Measurements from ENCODE around the gene GTPBP6.
"Not testable (repeated sequence)": the region's sequence is repeated elsewhere in the genome, so short reads cannot be mapped to it uniquely, and the experiment has no call there.

The GTPBP6 gene

GRCh38 chrX:262381-262909, 56.2 kb downstream of the GTPBP6 start:
- no peak for TF ChIP-seq JUND (IDR thresholded peaks at IDR 0.05; ENCODE audit: low read depth)
- in situ Hi-C loops (cut with HindIII; ENCODE audit: low pct_unique_long_range_greater_than_20kb, low sequenced_read_pairs) = no loop called here
- DNase-seq (ENCODE audit: low read depth in 1 of 2, low spot score in 1 of 2) = no peak

GRCh38 chrX:261919-262352, 56.7 kb downstream of the GTPBP6 start:
- DNase-seq (ENCODE audit: low read depth in 1 of 2, low spot score in 1 of 2) = no peak
- in situ Hi-C loops (cut with HindIII; ENCODE audit: low pct_unique_long_range_greater_than_20kb, low sequenced_read_pairs) = no loop called here
- no peak for TF ChIP-seq JUND (IDR thresholded peaks at IDR 0.05; ENCODE audit: low read depth)

- TF ChIP-seq JUND (IDR thresholded peaks at IDR 0.05; ENCODE audit: low read depth) = no peak
- in situ Hi-C loops (cut with HindIII; ENCODE audit: low pct_unique_long_range_greater_than_20kb, low sequenced_read_pairs) = no loop called here
- no peak for DNase-seq (ENCODE audit: low read depth in 1 of 2, low spot score in 1 of 2)
These were observed 57.3 kb downstream of the GTPBP6 start for GRCh38 chrX:261167-261918.

GRCh38 chrX:259692-260355, 58.8 kb downstream of the GTPBP6 start:
- no peak for TF ChIP-seq JUND (IDR thresholded peaks at IDR 0.05; ENCODE audit: low read depth)
- DNase-seq (ENCODE audit: low read depth in 1 of 2, low spot score in 1 of 2) = peak in 1 of 2 experiments; percentile 44
- in situ Hi-C loops (cut with HindIII; ENCODE audit: low pct_unique_long_range_greater_than_20kb, low sequenced_read_pairs) = no loop called here

- no peak for TF ChIP-seq JUND (IDR thresholded peaks at IDR 0.05; ENCODE audit: low read depth)
- in situ Hi-C loops (cut with HindIII; ENCODE audit: low pct_unique_long_range_greater_than_20kb, low sequenced_read_pairs) = no loop called here
- no peak for DNase-seq (ENCODE audit: low read depth in 1 of 2, low spot score in 1 of 2)
These were observed 60.1 kb downstream of the GTPBP6 start for GRCh38 chrX:258291-259040.

- DNase-seq (ENCODE audit: low read depth in 1 of 2, low spot score in 1 of 2) = no peak
- TF ChIP-seq JUND (IDR thresholded peaks at IDR 0.05; ENCODE audit: low read depth) = no peak
- in situ Hi-C loops (cut with HindIII; ENCODE audit: low pct_unique_long_range_greater_than_20kb, low sequenced_read_pairs) = no loop called here
These were observed 60.8 kb downstream of the GTPBP6 start for GRCh38 chrX:257681-258289.

GRCh38 chrX:257054-257453, 61.5 kb downstream of the GTPBP6 start:
- in situ Hi-C loops (cut with HindIII; ENCODE audit: low pct_unique_long_range_greater_than_20kb, low sequenced_read_pairs); DNase-seq (ENCODE audit: low read depth in 1 of 2, low spot score in 1 of 2): not testable (repeated sequence)

- no peak for TF ChIP-seq JUND (IDR thresholded peaks at IDR 0.05; ENCODE audit: low read depth)
- no peak for DNase-seq (ENCODE audit: low read depth in 1 of 2, low spot score in 1 of 2)
- in situ Hi-C loops (cut with HindIII; ENCODE audit: low pct_unique_long_range_greater_than_20kb, low sequenced_read_pairs) = no loop called here
These were observed 62.7 kb downstream of the GTPBP6 start for GRCh38 chrX:255923-256331.

All from T47D (cell line).